Osteocyte (in vitro differentiated cells): Measurements from ENCODE around the gene NCOA7. TPM values are rescaled to one million over a fixed set of nuclear protein-coding genes. Genes with fewer than 3 reads are reported as not detected.
A peak's percentile ranks its signal among the peaks of the same experiment; 100 is the strongest.
"Not testable (repeated sequence)": the region's sequence is repeated elsewhere in the genome, so short reads cannot be mapped to it uniquely, and the experiment has no call there.

Source experiments
- DNase-seq: peaks from one replicate; pipeline ENCODE4 v3.0.0; 2021; ENCODE audit warnings: mixed read lengths; ENCODE audit not compliant: unreplicated experiment; ENCODE audit errors: extremely low spot score
- H3K27ac Mint-ChIP-seq: one replicate; pipeline ENCODE4 v1.8.0; 2021; ENCODE audit warnings: mild to moderate bottlenecking, mixed read lengths; ENCODE audit not compliant: unreplicated experiment
- H3K27me3 Mint-ChIP-seq: one replicate; pipeline ENCODE4 v1.8.0; 2021; ENCODE audit warnings: mixed read lengths; ENCODE audit not compliant: unreplicated experiment
- H3K36me3 Mint-ChIP-seq: one replicate; pipeline ENCODE4 v1.8.0; 2021; ENCODE audit warnings: mixed read lengths; ENCODE audit not compliant: unreplicated experiment
- H3K4me1 Mint-ChIP-seq: one replicate; pipeline ENCODE4 v1.8.0; 2021; ENCODE audit warnings: mixed read lengths; ENCODE audit not compliant: unreplicated experiment
- H3K4me3 Mint-ChIP-seq: one replicate; pipeline ENCODE4 v1.8.0; 2021; ENCODE audit warnings: mild to moderate bottlenecking, moderate library complexity, mixed read lengths; ENCODE audit not compliant: unreplicated experiment
- H3K9me3 Mint-ChIP-seq: one replicate; pipeline ENCODE4 v1.8.0; 2021; ENCODE audit warnings: mixed read lengths; ENCODE audit not compliant: unreplicated experiment
- total RNA-seq: library from RNA; stranded (reverse); gene quantifications from 2 replicates; pipeline ENCODE4 v1.2.1, GENCODE V29; 2021
- TF ChIP-seq, protein P1 (sequence below): fragments of 200-600 bp; sonication (generic); IDR thresholded peaks from 2 replicates; pipeline ENCODE4 v1.5.0; 2021; ENCODE audit warnings: antibody characterized with exemption, mild to moderate bottlenecking, moderate library complexity

NCOA7 gene
- total RNA-seq, 1 donor from 2014 or later: 65.7 TPM

DNA sequence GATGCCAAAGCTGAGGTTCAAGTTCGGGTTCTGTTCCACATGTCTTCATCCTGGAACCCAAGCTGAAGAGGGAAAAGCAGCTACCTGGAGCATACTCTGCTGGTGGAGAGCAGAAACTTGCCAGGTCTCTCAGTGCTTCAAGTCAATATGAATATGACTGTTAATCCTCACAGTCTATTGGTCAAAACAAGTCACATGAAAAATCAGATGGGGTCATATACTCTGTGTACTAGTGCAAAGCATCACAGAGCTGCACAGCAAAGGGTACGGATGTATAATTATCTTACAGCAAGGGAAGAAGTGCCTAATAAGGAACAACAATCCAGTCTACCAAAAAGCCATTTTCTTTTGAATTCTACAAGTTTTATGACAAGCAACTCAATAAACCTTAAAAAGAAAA is 11.6 kb downstream of the NCOA7 start:
- no peak for DNase-seq
- H3K9me3 Mint-ChIP-seq: no peaks in the 10 kb centered on the region
- H3K4me3 Mint-ChIP-seq: no peak overlapping the region
- H3K27me3 Mint-ChIP-seq: no peaks in the 10 kb centered on the region
- peak overlapping the region; percentile 74 for H3K27ac Mint-ChIP-seq
- peaks cover 36% of the 10 kb centered on the region for H3K4me1 Mint-ChIP-seq
- peaks cover 28% of the 10 kb centered on the region for H3K36me3 Mint-ChIP-seq
- TF ChIP-seq, protein P1, sequence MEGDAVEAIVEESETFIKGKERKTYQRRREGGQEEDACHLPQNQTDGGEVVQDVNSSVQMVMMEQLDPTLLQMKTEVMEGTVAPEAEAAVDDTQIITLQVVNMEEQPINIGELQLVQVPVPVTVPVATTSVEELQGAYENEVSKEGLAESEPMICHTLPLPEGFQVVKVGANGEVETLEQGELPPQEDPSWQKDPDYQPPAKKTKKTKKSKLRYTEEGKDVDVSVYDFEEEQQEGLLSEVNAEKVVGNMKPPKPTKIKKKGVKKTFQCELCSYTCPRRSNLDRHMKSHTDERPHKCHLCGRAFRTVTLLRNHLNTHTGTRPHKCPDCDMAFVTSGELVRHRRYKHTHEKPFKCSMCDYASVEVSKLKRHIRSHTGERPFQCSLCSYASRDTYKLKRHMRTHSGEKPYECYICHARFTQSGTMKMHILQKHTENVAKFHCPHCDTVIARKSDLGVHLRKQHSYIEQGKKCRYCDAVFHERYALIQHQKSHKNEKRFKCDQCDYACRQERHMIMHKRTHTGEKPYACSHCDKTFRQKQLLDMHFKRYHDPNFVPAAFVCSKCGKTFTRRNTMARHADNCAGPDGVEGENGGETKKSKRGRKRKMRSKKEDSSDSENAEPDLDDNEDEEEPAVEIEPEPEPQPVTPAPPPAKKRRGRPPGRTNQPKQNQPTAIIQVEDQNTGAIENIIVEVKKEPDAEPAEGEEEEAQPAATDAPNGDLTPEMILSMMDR: no peak

DNA sequence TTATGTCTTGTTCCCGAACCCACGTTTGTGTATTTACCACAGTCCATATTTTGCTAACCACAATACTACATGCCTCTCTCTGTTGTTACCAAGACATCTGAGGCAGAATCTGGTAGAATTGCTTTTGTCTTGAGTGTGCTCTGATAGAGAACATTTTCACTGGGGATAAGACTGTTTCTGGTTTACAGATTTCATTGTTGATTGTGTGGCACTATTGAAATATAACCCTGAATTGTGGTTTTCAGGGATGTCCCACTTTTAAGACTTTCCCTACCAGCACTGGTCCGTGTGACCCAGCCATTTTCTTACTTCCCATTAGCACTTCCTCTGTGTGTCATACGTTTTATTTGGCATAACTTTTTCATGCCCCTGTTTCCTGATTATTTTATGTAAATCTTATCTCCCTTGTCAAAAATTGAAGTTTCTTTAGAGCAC is 12.2 kb downstream of the NCOA7 start:
- no peak for DNase-seq
- TF ChIP-seq, protein P1: no peak

DNA sequence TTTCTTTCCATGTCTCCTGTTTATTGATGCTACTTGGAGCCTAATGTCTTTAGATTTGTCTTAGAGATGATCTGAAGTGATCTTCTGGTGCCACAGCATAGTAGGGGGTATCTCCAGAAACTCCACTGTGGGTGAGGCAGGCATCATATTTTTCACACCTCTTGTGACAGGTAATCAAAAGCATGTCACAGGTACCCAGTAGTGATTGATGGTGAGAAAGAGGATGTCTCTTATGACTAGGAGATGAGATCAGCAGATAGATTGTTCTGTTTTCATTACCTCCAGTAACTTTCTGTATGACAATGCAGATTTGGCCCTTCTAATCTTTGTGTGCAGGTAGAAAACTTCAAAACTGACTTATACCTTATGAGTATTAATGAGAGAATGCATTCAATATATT is 13.5 kb downstream of the NCOA7 start:
- Mint-ChIP-seq H3K4me3 (no peak overlapping the region), H3K36me3 (peaks cover 30% of the 10 kb centered on the region), H3K27ac (no peak overlapping the region), H3K9me3 (no peaks in the 10 kb centered on the region), H3K4me1 (peaks cover 30% of the 10 kb centered on the region), H3K27me3 (no peaks in the 10 kb centered on the region)
- TF ChIP-seq, protein P1: no peak
- no peak for DNase-seq

More for the DNA sequence above, 12.2 kb downstream of the NCOA7 start:
- Mint-ChIP-seq H3K4me3 (no peak overlapping the region), H3K4me1 (peaks cover 36% of the 10 kb centered on the region), H3K27ac (peak overlapping the region; percentile 74), H3K27me3 (no peaks in the 10 kb centered on the region), H3K36me3 (peaks cover 25% of the 10 kb centered on the region), H3K9me3 (no peaks in the 10 kb centered on the region)

DNA sequence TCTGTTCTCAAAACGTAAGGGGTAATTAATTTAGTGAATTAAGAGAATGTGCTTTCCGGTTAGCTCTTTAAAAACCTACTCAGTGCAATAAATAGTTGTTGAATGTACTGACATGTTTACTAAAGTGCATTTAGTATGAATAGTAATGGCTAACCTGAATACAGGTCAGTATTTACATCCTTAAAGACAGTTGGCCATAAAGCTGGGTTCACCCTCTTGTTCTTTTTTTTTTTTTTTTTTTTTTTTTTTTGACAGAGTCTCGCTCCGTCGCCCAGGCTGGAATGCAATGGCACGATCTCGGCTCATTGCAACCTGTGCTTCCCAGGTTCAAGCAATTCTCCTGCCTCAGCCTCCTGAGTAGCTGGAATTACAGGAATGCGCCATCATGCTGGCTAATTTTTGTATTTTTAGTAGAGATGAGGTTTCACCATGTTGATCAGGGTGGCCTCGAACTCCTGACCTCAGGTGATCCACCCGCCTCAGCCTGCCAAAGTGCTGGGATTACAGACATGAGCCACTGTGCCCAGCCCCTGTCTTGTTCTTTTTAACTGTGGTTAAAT is 14.2 kb downstream of the NCOA7 start:
- H3K9me3 Mint-ChIP-seq, H3K27me3 Mint-ChIP-seq, H3K27ac Mint-ChIP-seq, H3K4me3 Mint-ChIP-seq, DNase-seq: not testable (repeated sequence)
- H3K4me1 Mint-ChIP-seq: peaks cover 31% of the 10 kb centered on the region
- peaks cover 30% of the 10 kb centered on the region for H3K36me3 Mint-ChIP-seq

DNA sequence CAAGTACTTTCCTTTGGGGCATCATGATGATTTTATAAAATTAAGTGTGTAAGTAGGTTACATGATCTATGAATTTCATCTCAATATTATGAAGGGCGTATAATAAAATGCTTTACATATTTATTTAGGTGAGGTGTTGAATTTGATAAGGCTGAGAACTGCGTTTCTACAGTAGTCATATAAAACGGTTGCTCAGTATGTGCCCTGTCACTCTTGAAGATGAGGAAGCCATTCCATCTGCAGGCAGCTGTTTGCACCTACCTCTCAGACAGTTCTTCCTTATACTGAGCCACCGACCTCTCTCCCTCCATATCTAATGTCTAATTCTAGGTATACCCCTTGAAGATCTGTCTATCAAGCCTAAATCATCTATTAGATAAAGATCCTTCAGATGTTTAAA is 16.1 kb downstream of the NCOA7 start:
- DNase-seq: no peak
- peaks cover 44% of the 10 kb centered on the region for H3K4me1 Mint-ChIP-seq
- peaks cover 24% of the 10 kb centered on the region for H3K36me3 Mint-ChIP-seq
- no peak overlapping the region for H3K27ac Mint-ChIP-seq
- no peaks in the 10 kb centered on the region for H3K27me3 Mint-ChIP-seq
- TF ChIP-seq, protein P1: no peak
- no peak overlapping the region for H3K4me3 Mint-ChIP-seq
- no peaks in the 10 kb centered on the region for H3K9me3 Mint-ChIP-seq
